ENCODE data around the gene NDUFB6. TPM values are rescaled to one million over a fixed set of nuclear protein-coding genes. Genes with fewer than 3 reads are reported as not detected.

The NDUFB6 gene
- total and polyA plus RNA-seq, 10 of the 15 experiments (the other 5 are each of a cell fraction or from before 2014, with no cell fraction given): 26.3 to 269 (median 61.4) TPM

GRCh38 chr9:32543047-32543446, 29.9 kb downstream of the NDUFB6 start:
- CTCF ChIA-PET: no interaction called here
- Histone ChIP-seq H2AFZ (ENCODE audit: control insufficient read depth, low read depth, low read length) (no peak overlapping the region), H3K27me3 (replicated peaks in 1 of 2; ENCODE audit: control insufficient read depth in 2 of 2, insufficient read depth in 2 of 2, low read length in 1 of 2) (no peaks in the 10 kb centered on the region), H3K9ac (ENCODE audit: control insufficient read depth, insufficient read depth, low read length) (no peak overlapping the region), H3K36me3 (ENCODE audit: control insufficient read depth in 2 of 2, insufficient read depth in 2 of 2, low read length in 1 of 2) (peaks cover 0 to 27% of the 10 kb centered on the region in 2 experiments; a peak in 2 of 4 replicates), H3K9me3 (replicated peaks; ENCODE audit: control insufficient read depth, insufficient read depth, low read length) (no peaks in the 10 kb centered on the region), H4K20me1 (ENCODE audit: control insufficient read depth, insufficient read depth) (no peaks in the 10 kb centered on the region), H3K4me2 (ENCODE audit: control insufficient read depth, insufficient read depth) (no peak overlapping the region), H3K4me1 (ENCODE audit: control insufficient read depth, insufficient read depth, low read length) (no peaks in the 10 kb centered on the region), H3K27ac (ENCODE audit: control insufficient read depth, insufficient read depth) (no peak overlapping the region), H3K79me2 (ENCODE audit: control insufficient read depth, insufficient read depth, low read length) (peaks cover 22% of the 10 kb centered on the region), H3K4me3 (no peak overlapping the region)
- in situ Hi-C loops (cut with MboI): no loop called here
- WGBS (ENCODE audit: insufficient coverage, insufficient replicate concordance, low lambda C conversion rate, missing lambda C conversion rate): 81% methylated on average over 4 of the region's 4 CpGs
- no peak for DNase-seq (ENCODE audit: low read depth, low spot score)
- intact Hi-C loops (cut with micrococcal nuclease; ENCODE audit: unreplicated experiment): no loop called here
- POLR2A ChIA-PET: interaction anchor here (1.3 kb wide), 1 partner anchor 17 kb away, joined by 3 read pairs; the partner anchor contains the start of gene RIGI
- ATAC-seq: no peak
- RAD21 ChIA-PET (ENCODE audit: unreplicated experiment): no interaction called here
- no peak for FAIRE-seq
- BruUV-seq (replicated peaks): no TSS peak
- SMC1A ChIA-PET (ENCODE audit: uncharacterized antibody, unreplicated experiment): interaction anchor here (2.7 kb wide), 1 partner anchor 29 kb away, joined by 9 read pairs; no protein-coding TSS in a partner anchor
- TF ChIP-seq SP1 (IDR thresholded peaks at IDR 0.05; ENCODE audit: low read depth, low read length) (no peak), USF1 (IDR thresholded peaks at IDR 0.05; ENCODE audit: borderline replicate concordance, extremely low read length, insufficient read depth, low read depth, low read length) (no peak), CBX5 (IDR thresholded peaks at IDR 0.05; ENCODE audit: low read depth) (no peak), ZBED1 (IDR thresholded peaks at IDR 0.05; ENCODE audit: borderline replicate concordance) (no peak), E2F8 (IDR thresholded peaks at IDR 0.05; ENCODE audit: low read depth, partially characterized antibody) (no peak), FOXM1 (IDR thresholded peaks at IDR 0.05; ENCODE audit: low read depth, low read length) (no peak), NR2F1 (conservative IDR thresholded peaks at IDR 0.05) (no peak), CBFB (IDR thresholded peaks at IDR 0.05; ENCODE audit: low read depth) (no peak), EP300 (IDR thresholded peaks at IDR 0.05; ENCODE audit: borderline replicate concordance in 1 of 2, control insufficient read depth in 1 of 2, low read depth in 2 of 2, low read length in 2 of 2) (no peak), NRF1 (conservative IDR thresholded peaks at IDR 0.05; ENCODE audit: low read depth, low read length) (no peak), REST (IDR thresholded peaks at IDR 0.05; ENCODE audit: low read depth, low read length) (no peak), IRF5 (IDR thresholded peaks at IDR 0.05; ENCODE audit: borderline replicate concordance) (no peak), CHD4 (IDR thresholded peaks at IDR 0.05) (no peak), SRF (IDR thresholded peaks at IDR 0.05; ENCODE audit: low read depth in 2 of 2, low read length in 2 of 2) (no peak), CEBPB (IDR thresholded peaks at IDR 0.05; ENCODE audit: borderline replicate concordance in 1 of 2, low read depth in 2 of 2, low read length in 2 of 2) (no peak)

Data from GM12878 (cell line).